HG03520 (cell line): Measurements from ENCODE around the gene AHR.
"Not testable (repeated sequence)": the region's sequence is repeated elsewhere in the genome, so short reads cannot be mapped to it uniquely, and the experiment has no call there.

Experiments
- ATAC-seq: cut with Tn5 transposase; IDR thresholded peaks from one replicate; pipeline ENCODE4 v1.9.1; 2021; ENCODE audit warnings: mild to moderate bottlenecking, moderate library complexity; ENCODE audit not compliant: unreplicated experiment

The AHR gene

DNA sequence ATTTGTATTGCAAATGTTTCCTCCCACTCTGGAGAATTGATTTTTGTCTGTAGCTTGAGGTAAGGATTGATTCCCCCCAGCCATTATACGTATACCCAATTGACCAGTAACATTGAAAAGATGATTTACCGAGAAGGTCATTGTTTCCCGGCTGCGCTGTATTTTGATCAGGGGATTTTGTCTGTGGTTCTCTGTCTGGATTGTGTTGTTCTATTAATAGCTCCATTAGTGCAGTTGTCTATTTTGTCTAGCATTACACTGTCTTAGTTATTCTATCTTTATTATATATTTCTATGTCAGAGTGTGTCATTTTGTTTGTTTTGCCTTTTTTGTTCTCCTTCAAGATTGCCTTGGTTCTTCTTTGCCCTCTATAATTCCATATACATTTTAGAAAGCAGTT, 37.7 kb downstream of the AHR start:
- no peak for ATAC-seq

DNA sequence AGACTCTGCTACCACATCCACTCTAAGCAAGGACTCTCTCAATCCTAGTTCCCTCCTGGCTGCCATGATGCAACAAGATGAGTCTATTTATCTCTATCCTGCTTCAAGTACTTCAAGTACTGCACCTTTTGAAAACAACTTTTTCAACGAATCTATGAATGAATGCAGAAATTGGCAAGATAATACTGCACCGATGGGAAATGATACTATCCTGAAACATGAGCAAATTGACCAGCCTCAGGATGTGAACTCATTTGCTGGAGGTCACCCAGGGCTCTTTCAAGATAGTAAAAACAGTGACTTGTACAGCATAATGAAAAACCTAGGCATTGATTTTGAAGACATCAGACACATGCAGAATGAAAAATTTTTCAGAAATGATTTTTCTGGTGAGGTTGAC, 40.7 kb downstream of the AHR start:
- ATAC-seq: no peak

DNA sequence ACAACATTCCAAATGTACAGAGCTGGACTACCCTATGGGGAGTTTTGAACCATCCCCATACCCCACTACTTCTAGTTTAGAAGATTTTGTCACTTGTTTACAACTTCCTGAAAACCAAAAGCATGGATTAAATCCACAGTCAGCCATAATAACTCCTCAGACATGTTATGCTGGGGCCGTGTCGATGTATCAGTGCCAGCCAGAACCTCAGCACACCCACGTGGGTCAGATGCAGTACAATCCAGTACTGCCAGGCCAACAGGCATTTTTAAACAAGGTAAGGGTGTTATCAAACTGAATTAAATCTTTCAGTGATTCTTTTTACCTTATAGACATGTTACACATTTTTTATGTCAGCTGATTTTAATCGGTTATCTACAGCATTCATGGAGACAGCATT, 41.5 kb downstream of the AHR start:
- no peak for ATAC-seq

- no peak for ATAC-seq
Observed at GRCh38 chr7:17340655-17341054, 42.2 kb downstream of the AHR start.

GRCh38 chr7:17342756-17343155, 44.3 kb downstream of the AHR start:
- no peak for ATAC-seq

- no peak for ATAC-seq
Observed at GRCh38 chr7:17347401-17347800, 48.9 kb downstream of the AHR start.

DNA sequence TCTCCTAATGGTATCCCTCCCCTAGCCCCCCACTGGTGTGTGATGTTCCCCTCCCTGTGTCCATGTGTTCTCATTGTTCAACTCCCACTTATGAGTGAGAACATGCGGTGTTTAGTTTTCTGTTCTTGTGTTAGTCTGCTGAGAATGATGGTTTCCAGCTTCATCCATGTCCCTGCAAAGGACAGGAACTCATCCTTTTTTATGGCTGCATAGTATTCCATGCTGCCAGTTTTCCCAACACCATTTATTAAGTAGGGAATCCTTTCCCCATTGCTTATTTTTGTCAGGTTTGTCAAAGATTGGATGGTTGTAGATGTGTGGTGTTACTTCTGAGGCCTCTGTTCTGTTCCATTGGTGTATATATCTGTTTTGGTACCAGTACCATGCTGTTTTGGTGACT, 50.5 kb downstream of the AHR start:
- not testable (repeated sequence) for ATAC-seq

- ATAC-seq: not testable (repeated sequence)
Observed at GRCh38 chr7:17350321-17350720, 51.9 kb downstream of the AHR start.

DNA sequence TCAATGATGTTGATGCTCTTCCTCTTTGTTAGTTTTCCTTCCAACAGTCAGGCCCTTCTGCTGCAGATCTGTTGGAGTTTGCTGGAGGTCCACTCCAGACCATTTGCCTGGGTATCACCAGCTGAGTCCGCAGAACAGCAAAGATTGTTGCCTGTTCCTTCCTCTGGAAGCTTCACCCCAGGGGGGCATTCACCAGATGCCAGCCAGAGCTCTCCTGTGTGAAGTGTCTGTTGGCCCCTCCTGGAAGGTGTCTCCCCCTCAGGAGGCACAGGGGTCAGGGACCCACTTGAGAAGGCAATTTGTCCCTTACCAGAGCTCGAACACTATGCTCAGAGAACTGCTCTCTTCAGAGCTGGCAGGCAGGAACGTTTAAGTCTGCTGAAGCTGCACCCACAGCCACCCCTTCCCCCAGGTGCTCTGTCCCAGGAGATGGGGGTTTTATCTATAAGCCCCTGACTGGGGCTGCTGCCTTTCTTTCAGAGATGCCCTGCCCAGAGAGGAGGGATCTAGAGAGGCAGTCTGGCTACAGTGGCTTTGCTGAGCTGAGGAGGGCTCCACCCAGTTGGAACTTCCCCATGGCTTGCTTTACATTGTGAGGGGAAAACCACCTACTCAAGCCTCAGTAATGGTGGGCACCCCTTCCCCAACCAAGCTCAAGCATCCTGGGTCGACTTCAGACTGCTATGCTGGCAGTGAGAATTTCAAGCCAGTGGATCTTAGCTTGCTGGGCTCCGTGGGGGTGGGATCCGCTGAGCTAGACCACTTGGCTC, 55.4 kb downstream of the AHR start:
- not testable (repeated sequence) for ATAC-seq

DNA sequence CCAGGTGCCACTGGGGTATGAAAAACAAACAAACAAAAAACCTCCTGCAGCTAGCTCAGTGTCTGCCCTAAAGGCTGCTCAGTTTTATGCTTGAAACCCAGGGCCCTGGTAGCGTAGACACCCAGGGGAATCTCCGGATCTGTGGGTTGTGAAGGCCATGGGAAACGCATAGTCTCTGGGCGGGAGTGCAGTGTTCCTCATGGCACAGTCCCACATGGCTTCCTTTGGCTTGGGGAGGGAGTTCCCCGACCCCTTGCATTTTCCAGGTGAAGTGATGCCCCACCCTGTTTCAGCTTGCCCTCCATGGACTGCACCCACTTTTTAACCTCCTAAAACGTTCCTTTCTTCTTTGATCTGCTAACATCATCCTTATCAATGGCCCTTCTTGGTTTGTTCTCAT, 56.0 kb downstream of the AHR start:
- ATAC-seq: no peak

GRCh38 chr7:17355050-17355449, 56.6 kb downstream of the AHR start:
- ATAC-seq: no peak

GRCh38 chr7:17357952-17358351, 59.5 kb downstream of the AHR start:
- no peak for ATAC-seq

DNA sequence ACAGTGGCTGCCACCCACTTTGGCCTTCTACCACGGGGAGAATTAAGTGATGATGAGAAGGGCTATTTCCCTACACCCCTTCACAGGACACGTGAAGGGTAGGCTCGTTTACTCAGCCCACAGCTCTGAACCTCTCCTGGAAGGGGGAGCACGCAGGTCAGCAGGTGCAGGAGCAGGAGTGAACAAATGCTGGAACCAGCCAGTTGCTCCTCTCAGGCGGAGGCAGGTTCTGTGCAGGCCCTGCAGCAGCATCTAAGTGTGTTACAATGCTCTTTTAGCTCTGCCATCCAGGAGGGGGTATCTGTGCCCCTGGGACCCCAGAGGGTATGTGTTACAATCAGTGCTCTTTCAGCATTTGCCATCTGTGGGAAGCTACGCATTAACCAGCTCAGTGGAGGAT, 61.2 kb downstream of the AHR start:
- no peak for ATAC-seq

- no peak for ATAC-seq
Observed at GRCh38 chr7:17362439-17363105, 64.1 kb downstream of the AHR start.

DNA sequence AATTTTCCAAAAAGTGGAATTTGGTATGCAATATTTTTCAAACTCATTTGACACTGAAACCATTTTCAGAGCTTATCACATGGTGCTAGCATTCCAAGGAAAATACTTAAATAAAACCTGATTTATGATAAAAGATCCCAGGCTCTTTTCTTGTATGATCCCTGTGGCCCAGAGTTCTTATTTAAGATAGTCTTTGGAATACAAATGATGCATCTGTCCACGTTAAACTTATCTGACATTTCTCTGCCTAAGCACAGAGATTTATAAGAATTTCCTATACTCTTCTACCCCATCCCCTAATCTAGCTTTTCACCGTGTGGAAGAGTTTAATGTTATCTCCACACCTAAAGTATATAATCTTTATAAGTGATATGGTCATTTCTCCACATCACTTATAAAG, 66.2 kb downstream of the AHR start:
- ATAC-seq: no peak

GRCh38 chr7:17365775-17366174, 67.3 kb downstream of the AHR start:
- no peak for ATAC-seq

GRCh38 chr7:17367502-17367901, 69.0 kb downstream of the AHR start:
- ATAC-seq: no peak

DNA sequence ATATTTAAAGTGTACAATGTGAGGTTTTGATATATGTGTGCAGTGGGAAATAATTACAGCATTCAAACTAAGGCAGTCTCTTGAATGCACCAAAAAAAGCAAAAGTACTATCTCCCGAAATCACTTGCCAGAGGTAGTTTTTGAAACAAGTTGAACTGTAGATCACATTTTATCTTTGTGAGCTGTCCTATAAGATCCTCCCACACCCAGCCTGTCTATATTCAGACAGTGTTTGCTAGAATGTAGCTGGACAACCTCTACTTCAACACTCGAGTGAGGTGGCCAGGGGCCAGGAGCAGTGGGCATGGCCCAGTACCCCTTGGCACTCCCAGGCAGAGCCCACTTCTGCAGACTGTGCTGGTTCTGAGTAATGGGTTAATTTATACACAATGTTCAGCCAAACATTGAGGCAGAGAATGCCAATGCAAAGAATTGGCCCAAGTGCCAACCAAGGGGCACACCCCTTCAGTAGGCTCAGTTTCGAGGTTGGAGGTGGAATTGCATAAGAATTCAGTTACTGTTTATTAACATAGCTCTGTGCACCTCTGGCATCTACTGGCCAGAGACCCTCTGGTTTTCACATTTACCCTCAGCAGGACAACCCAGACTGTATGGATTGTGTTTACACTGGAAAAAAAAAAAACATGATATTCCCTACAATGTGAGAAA, 70.5 kb downstream of the AHR start:
- no peak for ATAC-seq

GRCh38 chr7:17369691-17370426, 71.4 kb downstream of the AHR start:
- ATAC-seq: no peak

DNA sequence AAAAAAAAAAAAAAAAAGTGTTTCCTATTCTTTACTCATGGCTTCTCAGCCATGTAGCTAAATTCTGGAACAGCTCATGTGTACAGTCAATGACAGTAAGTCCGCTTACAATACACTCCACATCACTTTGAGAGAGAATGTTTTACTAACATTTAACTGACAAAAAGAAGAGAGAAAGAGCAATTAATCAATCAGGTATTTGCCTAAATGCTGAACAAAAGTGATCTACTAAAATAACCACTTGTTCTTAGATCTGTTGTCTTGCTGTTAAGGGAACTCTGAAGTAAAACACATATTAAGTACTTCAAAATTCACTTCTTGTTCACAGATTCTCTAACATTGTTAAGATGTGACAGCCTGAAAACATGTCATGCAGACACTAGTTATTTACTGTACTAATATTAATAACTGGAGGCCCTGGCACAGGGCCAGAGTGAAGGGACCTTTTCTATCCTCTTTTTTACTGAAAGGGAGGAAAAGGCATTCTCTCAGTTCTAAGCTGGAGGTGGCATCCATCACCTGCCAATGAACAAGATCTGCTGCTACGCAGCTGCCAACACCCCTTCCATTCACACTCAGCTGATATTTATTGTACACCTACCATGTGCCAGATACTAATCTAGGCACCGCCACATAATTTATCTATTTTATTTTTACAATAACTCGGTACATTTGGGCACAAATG, 72.6 kb downstream of the AHR start:
- no peak for ATAC-seq
